NCI-H748 (cell line): Measurements from ENCODE around the gene ACKR2.

ENCODE experiments used
- DNase-seq: peaks from one replicate; lab custom pipeline; 2025; ENCODE audit not compliant: unreplicated experiment; lab: John Stamatoyannopoulos, UW

The ACKR2 gene

DNA sequence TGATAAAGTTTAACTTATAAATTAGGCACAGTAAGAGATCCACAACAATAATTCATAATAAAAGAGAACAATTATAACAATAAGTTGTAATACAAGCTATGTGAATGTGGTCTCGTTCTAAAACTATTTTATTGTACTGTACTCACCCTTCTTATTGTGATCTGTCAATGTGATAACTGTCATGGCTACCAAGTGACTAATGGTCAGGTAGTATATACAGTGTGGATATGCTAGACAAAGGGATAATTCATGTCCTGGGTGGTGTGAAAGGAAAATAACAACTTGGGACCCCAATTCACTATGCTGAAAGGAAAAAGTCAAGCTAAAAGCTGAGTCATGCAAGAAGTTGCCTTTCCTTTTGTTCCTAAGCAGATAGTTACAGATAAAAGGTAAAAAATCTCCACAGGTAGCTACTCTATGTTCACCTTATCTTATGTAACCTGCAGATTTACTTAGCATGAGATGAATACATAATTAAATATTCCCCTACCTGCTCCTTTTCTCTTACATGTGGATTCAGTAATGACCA, 77.1 kb downstream of the ACKR2 start:
- DNase-seq, result no peak

DNA sequence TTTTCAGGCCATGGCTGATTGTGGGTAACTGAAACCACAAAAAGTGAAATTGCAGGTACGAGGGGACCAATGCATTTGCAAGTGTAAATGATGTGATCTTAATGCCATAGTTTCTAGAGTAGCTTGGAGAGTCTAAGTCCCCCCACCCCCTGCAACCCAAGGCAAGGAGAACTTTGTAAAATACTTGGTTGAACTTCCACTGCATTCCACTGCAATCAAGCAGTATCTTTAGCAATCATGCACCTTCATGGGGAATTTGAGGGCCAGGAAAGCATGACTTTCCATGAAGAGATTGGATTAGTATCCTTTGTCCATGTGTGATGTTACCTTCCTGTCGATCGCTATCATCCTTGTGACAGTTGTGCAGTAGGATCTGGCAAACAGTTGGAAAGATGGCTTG, 77.8 kb downstream of the ACKR2 start:
- no peak for DNase-seq

DNA sequence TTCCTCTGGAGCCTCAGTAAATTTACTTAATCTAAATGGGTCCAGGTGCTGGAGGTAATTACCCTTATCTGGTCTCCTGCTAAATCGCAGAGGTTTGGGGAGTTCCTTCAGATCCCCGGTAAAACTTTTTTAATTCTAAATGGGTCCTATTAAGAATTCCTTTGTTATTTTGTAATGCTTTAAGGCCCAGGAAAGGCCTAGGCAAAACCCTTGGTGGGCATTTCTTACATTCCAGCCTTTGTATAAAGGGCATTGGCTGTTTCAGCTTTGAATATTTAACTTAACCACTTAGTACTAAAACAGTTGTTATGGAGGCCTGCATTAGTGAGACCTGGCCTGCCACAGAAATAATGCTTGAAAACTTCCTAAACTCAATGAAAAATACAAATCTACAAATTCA, 81.8 kb downstream of the ACKR2 start:
- no peak for DNase-seq

DNA sequence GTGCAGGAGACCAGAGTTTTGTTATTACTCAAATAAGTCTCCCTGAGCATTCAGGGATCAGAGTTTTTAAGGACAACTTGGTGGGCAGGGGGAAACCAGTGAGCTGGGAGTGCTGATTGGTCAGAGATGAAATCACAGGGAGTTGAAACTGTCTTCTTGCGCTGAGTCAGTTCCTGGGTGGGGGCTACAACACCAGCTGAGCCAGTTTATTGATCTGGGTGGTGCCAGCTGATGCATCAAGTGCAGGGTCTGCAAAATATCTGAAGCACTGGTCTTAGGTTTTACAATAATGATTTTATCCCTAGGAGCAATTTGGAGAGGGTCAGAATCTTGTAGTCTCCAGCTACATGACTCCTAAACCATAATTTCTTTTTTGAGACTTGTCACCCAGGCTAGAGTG, 82.9 kb downstream of the ACKR2 start:
- no peak for DNase-seq

DNA sequence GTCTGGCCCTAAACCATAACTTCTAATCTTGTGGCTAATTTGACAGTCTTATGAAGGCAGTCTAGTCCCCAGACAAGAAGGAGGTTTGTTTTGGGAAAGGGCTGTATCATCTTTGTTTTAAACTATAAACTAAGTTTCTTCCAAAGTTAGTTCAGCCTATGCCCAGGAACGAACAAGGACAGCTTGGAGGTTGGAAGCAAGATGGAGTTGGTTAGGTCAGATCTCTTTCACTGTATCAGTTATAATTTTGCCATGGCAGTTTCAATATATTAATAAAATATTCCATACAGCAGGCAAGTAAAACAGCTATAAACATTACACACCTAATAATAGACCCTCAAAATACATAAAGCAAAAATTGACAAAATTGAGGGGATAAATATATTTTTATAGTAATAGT, 83.6 kb downstream of the ACKR2 start:
- DNase-seq, result no peak

DNA sequence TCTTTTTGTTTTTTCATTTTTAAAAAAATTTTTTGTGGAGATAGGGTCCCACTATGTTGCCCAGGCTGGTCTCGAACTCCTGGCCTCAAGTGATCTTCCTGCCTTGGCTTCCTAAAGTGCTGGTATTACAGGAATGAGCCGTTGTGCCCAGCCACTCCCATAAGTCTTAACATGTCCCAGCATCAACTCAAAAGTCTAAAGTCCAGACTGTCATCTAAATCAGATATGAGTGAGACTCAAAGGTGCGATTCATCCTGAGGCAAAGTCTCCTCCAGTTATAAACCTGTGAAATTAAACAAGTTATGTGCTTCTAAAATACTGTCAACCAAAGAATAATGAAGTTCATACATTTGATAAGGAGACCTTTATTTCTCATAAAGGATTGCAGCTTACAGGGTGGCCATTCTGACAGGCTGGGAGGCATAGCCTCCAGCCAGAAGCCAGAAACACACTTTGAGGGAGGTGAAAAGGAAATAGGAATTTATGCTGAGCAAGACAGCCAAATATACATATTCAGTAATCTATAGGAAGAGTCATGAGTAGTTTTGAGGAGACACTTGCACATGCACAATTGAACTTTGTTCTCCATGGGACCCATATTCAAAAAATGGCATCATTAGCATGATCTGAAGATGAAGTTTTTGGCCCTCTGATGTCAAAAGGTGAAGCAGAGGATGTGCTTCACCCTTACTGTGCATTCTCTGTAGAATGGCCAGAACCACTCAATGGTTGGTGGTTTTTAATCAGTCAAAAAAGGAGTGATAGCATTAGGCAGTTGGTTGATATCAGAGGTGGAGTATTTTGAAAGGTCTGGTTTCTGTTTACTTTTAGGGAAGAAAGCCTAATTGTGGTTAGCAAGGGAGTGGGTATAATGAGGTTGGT, 85.7 kb downstream of the ACKR2 start:
- DNase-seq, result no peak

DNA sequence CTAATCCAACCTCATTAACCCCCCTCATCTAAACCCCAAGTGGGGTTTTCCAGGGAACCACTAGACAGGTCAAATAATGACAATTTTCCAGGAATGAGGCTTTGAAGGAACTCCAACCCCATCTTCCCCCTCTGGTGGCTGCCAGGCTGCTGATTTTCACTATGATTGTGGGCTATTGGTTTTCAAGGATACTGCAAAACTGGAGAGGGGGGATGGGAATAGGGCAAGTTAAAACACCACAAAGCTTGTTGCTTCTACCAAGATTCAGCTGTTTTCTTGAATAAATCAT, 86.3 kb downstream of the ACKR2 start:
- DNase-seq, result no peak

DNA sequence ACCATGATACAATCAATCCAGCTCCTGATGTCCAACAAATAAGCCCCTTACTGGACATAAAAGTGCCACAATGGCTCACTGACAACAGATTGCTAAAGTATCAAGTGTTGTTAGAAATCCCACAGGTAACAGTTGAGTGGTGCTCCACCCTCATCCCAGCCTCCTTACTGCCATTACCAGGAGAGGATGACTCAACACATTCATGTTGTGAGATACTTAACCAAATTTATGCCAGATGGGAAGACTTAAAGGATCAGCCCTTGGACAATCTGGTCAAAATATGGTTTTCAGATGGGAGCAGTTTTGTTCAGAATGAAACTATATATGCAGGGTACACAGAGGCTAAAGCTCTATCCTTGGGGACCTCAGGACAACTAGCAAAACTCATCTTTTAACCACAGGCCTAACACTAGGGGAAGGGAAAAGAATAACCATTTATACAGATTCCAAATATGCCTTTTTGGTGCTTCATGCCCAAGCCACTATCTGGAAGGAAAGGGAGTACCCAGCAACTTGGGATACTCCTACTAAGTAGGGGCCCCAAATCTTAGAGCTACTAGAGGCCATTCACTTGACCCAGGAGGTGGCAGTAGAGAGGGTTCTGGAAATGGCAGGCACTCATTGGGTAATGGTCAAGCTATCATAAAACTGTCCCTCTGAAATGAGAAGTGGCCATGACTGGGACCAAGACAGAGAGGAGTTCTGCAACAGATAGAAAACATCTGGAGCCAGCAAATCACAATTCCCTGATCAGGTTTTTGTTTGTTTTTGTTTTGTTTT, 89.8 kb downstream of the ACKR2 start:
- no peak for DNase-seq

DNA sequence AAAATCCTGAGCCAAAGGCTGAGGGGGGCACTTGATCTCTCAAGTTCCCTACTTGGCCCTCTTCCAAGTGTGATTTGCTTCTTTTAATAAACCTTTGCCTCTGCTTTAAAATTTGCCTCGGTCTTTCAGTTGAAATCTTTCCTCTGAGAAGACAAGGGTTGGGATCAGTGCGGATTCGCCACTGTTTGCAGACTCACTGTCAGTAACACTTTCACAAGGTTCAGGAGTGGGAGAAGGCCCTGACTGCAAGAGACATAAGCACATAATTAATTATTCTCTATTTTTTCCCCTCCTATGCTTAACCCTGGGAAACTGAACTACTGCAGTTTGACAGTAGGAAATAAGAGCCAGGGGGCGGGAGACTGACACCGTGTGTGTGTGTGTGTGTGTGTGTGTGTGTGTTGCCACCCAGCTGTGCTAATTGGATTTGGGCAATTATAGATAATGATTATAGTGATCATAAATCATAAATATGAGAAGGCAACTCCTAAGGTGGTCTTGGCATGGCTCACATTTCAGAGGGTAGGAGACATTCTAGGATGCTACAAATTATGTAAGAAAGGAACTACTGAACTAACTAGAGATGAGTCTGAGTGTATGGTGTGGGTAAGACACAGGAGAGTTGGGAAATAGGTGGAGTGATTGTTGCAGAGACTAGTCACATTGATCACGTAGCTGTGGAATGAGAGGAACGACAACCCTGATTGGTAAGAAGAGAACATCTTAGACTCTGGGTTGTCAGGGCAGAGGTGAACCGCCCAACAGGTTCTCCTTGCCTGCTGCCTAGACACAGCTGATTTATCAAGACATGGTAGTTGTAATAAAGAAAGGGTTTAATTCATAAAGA, 91.2 kb downstream of the ACKR2 start:
- DNase-seq, result peak; percentile 10

DNA sequence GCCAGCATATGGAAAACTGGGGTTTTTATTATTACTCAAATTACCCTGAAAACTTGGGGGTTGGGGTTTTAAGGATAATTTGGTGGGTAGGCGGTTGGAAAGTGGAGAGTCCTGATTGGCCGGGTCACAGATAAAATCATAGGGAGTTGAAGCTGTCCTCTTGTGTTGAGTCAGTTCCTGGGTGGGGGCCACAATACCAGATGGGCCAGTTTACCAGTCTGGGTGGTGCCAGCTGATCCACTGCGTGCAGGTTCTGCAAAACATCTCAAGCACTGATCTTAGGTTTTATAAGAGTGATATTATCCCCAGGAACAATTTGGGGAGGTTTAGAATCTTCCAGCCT, 91.8 kb downstream of the ACKR2 start:
- DNase-seq, result no peak

DNA sequence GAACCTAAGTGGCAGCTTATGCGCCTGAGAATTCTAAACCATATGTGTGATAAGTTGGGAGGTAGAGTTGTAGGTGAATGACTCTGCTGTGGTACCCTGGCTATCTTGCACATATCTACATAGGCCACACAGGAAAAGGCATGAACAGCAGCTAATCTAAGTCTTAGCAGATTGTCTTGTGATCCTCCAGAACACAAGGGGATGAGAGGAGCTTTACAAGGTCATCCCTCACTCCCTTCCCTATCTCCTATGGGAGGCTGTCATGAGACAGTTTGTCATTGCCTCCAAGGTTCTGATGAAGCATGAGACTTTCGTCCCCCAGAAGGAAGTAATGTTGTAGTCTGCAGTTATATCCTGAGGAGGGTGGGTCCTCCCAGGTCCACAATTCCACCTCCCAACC, 93.0 kb downstream of the ACKR2 start:
- DNase-seq, result no peak

DNA sequence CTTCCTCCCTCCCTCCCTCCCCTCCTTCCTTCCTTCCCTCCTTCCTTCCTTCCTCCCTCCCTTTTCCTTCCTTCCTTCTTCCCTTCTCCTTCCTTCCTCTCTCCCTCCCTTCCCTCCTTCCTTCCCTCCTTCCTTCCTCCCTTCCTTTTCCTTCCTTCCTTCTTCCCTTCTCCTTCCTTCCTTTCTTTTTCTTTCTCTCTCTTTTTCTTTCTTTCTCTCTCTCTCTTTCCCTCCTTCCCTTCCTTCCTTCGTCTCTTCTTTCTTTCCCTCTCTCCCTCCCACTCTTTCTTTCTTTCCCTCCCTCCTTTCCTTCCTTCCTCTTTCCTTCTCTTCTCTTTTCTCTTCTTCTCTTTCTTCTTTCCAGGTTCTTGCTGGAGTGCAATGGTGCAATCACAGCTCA, 94.8 kb downstream of the ACKR2 start:
- DNase-seq, result no peak

DNA sequence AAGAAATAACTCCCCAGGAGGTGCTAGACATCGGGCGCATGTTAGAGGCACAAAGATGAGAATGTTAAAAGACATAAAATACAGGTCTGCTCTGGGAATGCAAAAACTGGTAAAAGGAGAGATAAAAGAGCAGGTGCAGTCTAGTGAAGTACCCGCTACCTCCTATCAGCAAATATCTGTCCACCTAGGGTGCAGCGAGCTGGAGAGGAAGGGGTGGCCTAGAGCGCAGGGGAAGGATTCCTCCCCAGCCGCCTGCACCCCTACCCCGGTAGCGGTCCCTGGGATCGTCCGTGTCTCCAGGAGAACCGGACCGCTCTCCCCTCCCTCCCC, 96.5 kb downstream of the ACKR2 start:
- DNase-seq, result no peak

DNA sequence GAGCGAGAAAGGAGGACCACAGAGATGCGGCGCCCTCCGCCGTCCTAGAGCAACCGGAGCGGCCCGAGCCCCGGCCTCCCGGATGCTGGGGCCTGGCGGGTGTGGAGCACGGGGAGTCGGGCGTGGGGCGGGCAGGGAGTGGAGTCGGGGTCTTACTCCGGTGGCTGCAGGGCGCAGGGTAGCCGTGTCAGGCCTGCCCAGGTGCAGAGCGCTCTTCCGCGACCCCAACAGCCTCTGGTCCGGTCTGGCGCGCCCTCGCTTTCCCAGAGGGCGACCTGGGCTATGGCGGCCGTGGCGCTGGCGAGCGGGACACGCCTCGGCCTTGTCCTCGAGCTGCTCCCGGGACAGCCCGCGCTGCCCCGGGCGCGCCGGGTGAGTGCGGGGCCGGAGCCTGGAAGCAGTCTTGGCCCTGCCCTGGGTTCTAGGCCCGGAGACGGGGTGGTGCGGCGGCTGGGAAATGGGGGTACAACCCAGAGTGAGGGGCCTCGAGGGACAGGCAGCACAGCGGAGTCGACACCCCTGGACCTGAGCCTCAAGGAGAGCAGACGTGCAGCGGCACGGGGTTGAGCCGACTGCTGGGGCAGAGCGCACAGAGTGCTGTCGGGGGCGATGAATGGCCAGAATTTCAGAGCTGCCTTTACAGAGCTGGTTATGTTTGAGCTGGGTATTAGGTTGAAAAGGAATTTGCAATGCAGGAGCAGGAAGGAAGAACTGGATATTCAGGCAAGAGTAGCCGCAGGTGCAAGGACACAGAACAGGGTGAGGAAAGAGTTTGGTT, 97.0 kb downstream of the ACKR2 start, which contains the start of gene ZNF662:
Gene ZNF662 (plus strand): TSS at position 73 of the 778 bp plus-strand sequence. CDS start 1,973 bp downstream, outside the sequence.
- peak; percentile 66 for DNase-seq

DNA sequence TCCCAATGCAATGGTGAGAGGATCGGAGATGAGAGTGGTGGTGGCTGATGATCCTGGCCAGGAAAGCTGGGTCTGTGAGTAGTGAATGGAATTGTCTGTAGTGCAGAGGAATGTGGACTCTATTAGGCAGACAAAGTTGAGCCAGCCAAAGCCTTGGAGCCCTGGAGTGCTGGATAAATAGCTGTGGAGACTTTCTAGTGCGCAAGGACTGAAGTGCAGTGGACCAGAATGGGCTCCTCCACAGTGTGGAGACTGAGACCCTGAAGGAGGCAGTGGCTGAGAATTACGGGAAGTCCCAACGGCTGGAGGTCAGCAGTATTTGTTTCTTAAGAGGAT, 97.6 kb downstream of the ACKR2 start:
- no peak for DNase-seq

DNA sequence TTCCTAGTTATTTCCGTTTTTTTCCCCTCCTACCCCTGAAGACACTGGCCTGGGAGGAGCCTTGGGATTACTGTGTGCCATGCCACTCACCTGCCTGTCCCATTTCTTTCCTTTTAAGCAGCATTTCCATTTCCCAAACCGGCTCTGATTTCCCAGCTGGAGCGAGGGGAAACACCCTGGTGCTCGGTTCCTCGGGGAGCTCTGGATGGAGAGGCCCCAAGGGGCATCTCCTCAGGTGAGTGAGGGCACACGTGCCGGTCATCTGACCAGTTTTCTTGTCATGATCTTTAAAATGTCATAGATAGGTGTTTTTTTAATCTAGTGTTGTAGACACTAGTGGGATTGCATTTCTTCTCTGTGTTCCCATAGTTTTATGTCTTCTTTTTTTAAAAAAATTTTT, 99.4 kb downstream of the ACKR2 start:
- no peak for DNase-seq

DNA sequence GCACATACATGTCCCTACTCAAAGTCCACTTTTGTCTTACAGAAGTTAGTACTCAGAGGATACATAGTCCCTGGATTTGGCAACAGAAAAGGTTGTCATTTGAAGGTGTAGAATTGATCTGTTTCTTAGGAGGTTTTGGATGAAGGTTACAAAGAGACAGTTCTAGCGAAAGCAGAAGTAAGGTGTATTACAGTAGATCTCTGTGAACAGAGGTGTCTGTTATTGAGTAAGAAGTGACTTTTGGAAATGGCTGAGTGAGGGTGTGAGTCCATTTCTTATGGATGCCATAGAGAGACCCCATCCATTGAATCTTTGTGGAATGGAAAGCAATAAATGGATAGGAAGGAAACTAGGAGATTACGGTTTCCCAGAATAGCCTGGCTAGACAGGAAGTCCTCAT, 102.3 kb downstream of the ACKR2 start:
- DNase-seq, result no peak

DNA sequence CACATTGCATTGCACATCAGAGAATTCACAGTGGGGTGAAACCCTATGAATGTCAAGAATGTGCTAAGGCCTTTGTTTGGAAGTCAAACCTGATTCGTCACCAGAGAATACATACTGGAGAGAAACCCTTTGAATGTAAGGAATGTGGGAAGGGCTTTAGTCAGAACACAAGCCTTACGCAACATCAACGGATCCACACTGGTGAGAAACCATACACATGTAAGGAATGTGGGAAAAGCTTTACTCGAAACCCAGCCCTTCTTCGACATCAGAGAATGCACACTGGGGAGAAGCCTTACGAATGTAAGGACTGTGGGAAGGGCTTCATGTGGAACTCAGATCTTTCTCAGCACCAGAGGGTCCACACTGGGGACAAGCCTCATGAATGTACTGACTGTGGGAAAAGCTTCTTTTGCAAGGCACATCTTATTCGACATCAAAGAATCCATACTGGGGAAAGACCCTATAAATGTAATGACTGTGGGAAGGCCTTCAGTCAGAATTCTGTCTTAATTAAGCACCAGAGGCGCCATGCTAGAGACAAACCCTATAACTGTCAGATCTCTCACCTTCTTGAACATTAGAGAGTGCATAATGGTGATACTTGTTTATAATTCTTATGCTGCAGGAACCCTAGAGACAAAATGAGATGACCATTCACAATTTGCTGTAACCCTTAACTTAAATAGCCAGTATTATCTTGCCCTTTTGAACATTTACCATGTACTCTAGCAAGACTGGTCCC, 105.7 kb downstream of the ACKR2 start:
- DNase-seq, result no peak
